Fibroblast of mammary gland (primary cell): ENCODE measurements around the gene MYD88.

Source experiments
- DNase-seq: peaks from one replicate; pipeline ENCODE4 v3.0.0-alpha.2; 2010; ENCODE audit warnings: low read depth
- H3K4me3 ChIP-seq: 2 replicates; pipeline ENCODE4 v1.5.1; 2011; ENCODE audit warnings: low read depth, mild to moderate bottlenecking, low read length, moderate library complexity; ENCODE audit not compliant: control insufficient read depth
- TF ChIP-seq, protein P1 (sequence below): conservative IDR thresholded peaks from 2 replicates; pipeline ENCODE4 v1.5.1; 2011; ENCODE audit warnings: low read depth, low read length, inconsistent platforms; ENCODE audit not compliant: control insufficient read depth, insufficient read depth

Gene MYD88

DNA sequence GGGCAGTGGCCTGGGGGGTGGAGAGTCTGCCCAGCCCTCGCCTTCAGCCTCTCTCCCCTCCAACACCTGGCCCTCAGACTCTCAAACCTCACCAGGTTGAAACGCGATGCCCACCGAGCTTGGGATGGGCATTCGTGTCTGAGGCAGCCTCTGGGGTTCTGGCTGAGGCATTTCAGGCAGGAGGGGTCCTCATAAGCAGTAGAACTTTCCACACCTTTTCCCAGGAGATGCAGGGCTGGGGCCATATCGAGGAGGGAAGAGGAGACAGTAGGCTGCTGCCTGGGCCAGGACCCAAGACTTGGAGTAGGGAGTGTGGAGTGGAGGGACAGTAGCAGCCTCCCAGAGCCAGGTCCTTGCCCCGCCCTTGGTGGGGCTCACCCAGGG, 26.1 kb upstream of the MYD88 start:
- TF ChIP-seq, protein P1, sequence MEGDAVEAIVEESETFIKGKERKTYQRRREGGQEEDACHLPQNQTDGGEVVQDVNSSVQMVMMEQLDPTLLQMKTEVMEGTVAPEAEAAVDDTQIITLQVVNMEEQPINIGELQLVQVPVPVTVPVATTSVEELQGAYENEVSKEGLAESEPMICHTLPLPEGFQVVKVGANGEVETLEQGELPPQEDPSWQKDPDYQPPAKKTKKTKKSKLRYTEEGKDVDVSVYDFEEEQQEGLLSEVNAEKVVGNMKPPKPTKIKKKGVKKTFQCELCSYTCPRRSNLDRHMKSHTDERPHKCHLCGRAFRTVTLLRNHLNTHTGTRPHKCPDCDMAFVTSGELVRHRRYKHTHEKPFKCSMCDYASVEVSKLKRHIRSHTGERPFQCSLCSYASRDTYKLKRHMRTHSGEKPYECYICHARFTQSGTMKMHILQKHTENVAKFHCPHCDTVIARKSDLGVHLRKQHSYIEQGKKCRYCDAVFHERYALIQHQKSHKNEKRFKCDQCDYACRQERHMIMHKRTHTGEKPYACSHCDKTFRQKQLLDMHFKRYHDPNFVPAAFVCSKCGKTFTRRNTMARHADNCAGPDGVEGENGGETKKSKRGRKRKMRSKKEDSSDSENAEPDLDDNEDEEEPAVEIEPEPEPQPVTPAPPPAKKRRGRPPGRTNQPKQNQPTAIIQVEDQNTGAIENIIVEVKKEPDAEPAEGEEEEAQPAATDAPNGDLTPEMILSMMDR: no peak
- H3K4me3 ChIP-seq: no peak overlapping the region
- no peak for DNase-seq

DNA sequence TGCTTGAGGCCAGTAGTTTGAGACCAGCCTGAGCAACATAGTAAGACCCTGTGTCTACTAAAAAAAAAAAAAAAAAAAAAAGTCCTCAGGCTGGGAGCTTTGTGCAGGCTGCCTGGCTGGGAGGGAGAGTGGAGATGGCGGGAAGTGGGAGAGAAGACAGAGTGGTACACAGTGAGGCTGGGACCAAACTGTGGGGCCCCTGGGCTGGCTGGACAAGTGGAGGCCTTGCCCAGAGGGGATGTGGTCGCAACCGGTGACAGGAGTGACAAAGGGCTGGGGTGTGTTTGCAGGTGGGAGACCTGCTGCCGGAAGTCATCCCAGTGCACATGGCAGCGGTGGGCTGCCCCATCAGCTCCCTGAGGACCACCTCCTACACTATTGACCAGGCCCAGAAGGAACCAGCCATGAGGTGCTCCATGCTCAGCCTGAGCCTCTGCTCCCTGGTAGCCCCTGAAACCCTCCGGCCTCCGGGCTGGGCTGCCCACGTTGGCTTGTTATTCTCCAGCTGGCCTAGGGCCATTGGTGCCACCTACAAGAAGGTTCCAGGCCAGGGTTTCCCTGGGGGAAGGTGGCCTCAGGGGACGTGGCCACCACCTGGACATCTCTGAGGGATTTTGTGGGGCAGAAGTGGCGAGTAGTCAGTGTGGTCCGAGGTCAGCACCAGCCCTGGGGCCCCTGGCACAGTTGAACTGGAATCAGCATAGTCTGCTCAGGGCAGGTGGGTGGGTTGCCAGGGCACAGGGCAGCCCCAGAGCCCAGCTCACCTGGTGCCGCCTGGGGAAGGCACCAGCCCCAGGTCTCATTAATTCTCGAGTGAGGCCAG, 24.2 kb upstream of the MYD88 start:
- no peak for DNase-seq
- TF ChIP-seq, protein P1: no peak
- no peak overlapping the region for H3K4me3 ChIP-seq

DNA sequence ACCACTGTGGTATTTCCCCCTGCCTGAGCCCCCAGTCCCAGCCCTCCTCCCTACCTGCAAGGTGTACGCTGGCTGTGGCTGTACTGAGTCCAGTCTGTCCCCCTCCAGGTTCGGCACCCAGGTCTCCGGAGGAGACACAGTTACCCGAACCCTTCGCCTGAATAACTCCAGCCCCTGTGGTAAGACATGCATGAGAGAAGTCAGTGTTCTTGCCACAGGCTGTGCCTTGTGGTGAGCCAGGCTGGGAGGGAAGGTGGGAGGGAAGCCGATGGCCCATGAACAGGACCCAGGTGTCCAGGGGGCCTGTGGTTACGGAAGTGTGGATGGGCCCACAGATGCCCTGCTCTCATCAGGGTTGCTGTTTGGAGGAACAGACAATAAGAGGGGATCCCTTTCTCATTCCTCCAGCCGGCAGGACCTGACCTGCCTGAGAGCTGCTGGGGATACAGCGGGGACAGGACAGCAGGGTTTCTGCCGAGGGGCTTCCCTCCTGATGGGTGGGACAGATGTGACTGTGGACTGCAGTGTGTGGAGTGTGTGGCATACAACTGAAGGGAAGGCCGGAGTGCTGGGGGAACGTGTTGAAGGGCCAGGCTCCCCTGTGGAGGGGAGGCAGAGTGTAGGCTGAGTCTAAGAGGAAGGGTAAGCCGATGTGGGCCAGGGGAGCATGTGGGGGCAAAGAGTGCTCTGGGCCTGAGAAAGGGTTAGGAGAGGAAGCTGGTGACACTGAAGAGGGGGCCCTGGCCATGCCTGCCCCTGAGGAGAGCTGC, 23.4 kb upstream of the MYD88 start:
- TF ChIP-seq, protein P1: no peak
- no peak for DNase-seq
- no peak overlapping the region for H3K4me3 ChIP-seq

DNA sequence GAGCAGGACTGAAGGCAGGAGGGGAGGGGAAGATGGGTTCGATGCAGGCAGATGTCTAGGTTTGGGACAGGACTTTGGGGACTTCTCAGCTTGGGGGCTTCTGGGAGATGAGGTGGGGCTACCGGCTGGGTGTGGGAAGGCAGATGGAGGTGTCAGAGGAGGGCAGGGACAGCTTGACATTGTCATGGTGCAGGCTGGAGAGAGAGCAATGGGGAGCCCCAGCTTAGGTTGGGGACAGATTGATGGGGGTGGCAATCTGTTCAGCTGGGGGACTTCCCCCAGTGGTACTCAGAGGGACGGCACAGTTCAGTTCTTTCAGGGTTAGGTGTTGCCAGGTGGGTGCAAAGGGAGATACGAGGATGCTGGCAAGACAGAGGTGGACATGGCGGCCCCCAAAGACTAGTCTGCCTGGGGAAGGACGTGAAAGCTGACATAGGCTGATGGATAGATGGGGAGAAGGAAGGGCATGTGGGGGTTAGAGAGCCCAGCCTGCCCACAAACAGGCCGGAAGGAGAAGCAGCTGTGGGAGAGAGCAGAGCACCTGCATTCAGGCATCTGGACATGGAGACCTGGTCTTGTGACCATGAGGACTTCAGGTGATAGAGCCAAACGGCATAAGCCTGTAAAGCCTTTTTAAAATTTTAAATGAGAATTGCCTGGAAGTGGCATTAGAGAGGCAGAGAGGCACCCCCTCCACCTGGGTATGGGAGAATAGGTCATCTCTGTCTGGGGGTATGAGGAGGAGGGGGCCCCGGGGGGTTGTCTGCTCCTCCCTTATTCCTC, 22.6 kb upstream of the MYD88 start:
- TF ChIP-seq, protein P1: no peak
- no peak for DNase-seq
- H3K4me3 ChIP-seq: no peak overlapping the region

DNA sequence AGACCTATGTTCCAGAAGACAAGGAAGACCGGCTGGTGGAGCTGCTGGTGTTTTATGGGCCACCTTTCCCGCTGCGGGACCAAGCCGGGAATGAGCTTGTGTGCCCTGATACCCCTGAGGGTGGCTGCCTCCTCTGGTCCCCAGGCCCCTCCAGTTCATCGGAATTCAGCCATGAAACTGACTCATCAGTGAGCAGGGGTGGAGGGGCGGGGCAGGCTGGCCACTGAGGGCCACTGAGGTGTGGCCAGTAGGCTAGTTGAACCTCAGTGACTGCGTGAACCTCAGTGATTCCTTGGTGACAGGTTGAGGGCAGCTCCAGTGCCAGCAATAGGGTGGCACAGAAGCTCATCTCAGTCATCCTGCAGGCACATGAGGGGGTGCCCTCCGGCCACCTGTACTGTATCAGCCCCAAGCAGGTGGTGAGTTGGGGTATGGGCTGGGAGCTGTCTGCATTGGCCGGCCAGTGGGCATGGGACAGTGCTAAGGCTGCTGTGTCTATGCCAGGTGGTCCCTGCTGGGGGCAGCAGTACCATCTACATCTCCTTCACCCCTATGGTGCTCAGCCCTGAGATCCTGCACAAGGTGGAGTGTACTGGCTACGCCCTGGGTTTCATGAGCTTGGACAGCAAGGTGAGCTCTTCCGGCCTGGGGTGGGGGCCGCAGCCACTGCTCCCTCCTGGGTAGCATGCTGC, 21.8 kb upstream of the MYD88 start:
- DNase-seq: no peak
- no peak overlapping the region for H3K4me3 ChIP-seq
- TF ChIP-seq, protein P1: no peak

DNA sequence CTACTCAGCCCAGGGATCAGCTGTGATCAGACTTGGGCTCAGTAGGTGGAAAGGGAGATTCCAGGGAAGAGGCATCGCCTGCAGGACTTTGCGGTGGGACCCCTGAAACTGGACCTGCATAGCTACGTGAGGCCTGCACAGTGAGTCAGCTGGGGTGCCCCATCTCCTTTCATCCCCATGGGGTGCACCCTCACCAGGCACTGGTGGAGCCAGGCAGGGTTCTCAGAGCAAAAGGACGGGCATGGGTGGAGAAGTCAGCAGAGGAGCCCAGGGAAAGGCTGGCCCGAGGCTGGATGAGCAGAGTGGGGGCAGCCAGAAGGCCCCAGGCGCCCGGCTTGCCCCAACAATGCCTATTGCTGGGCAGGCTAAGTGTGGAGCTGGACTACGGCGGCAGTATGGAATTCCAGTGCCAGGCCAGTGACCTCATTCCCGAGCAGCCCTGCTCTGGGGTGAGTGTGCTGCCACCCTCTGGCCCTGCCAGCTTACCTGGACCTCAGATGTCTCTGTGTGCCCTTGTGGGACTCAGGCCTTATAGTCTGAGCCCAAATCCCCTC, 21.2 kb upstream of the MYD88 start:
- H3K4me3 ChIP-seq: no peak overlapping the region
- TF ChIP-seq, protein P1: no peak
- no peak for DNase-seq
